ENCODE data around the gene BBIP1. TPM values are rescaled to one million over a fixed set of nuclear protein-coding genes. Genes with fewer than 3 reads are reported as not detected.

The BBIP1 gene
- polyA plus RNA-seq, 3 donors, result 16.2 to 41.1 (median 26.6) TPM

- no peak overlapping the region for H3K4me3 Mint-ChIP-seq
- peak overlapping the region in 1 of 3 experiments; percentile 32 for H3K4me3 ChIP-seq (replicated peaks in 1 of 3; ENCODE audit: low read depth in 2 of 3, low read length in 3 of 3)
- WGBS (ENCODE audit: insufficient coverage), result 10% methylated on average over 4 of the region's 6 CpGs
- H3K9me3 Mint-ChIP-seq, result no peaks in the 10 kb centered on the region
- no peaks in the 10 kb centered on the region for H3K27me3 ChIP-seq (ENCODE audit: control insufficient read depth in 2 of 2, insufficient read depth in 2 of 2, low read length in 2 of 2)
- peak overlapping the region; percentile 95 to 99 (median 97) for H3K27ac Mint-ChIP-seq
- no peak for TF ChIP-seq CTCF (IDR thresholded peaks at IDR 0.05)
- H2AFZ ChIP-seq (ENCODE audit: insufficient read depth, low read depth, low read length, poor library complexity, severe bottlenecking), result peak overlapping the region; percentile 2
- peaks cover 100% of the 10 kb centered on the region in 2 donors for H3K4me1 ChIP-seq (ENCODE audit: control insufficient read depth in 1 of 2, insufficient read depth in 2 of 2, low read length in 2 of 2)
- H3K27ac ChIP-seq (ENCODE audit: low read depth in 1 of 2, low read length in 2 of 2), result peak overlapping the region; percentile 58 to 98
- peaks cover 95% of the 10 kb centered on the region for H3K4me1 Mint-ChIP-seq
- no peaks in the 10 kb centered on the region for H3K36me3 ChIP-seq (replicated peaks in 1 of 2; ENCODE audit: control insufficient read depth in 1 of 2, insufficient read depth in 2 of 2, low read length in 2 of 2)
- H3K9ac ChIP-seq (ENCODE audit: insufficient read depth, low read length, poor library complexity, severe bottlenecking), result no peak overlapping the region
- H3K9me3 ChIP-seq (replicated peaks in 1 of 2; ENCODE audit: control insufficient read depth in 1 of 2, insufficient read depth in 1 of 2, low read length in 2 of 2), result no peaks in the 10 kb centered on the region
- intact Hi-C loops (cut with micrococcal nuclease), result loop anchor here in 1 of 2 donors (1.0 kb wide), 1 partner anchor 10 kb away; no protein-coding TSS in a partner anchor
- no peaks in the 10 kb centered on the region for H3K79me2 ChIP-seq (ENCODE audit: insufficient read depth, low read length)
- DNase-seq, result peak; percentile 87 to 98 (median 95)
- H3K4me2 ChIP-seq (replicated peaks; ENCODE audit: extremely low read depth, low read length, poor library complexity, severe bottlenecking), result peak overlapping the region; percentile 15
- peaks cover 0 to 2% of the 10 kb centered on the region in 2 donors for H3K36me3 Mint-ChIP-seq
- peaks cover 0 to 3% (median 0%) of the 10 kb centered on the region in 3 donors for H3K27me3 Mint-ChIP-seq (ENCODE audit: low read depth in 3 of 3)
- no peaks in the 10 kb centered on the region for H4K20me1 ChIP-seq (ENCODE audit: insufficient read depth, low read length)
Measured at GRCh38 chr10:110861930-110862649, 56.9 kb downstream of the BBIP1 start.

GRCh38 chr10:110861476-110861875 is 57.5 kb downstream of the BBIP1 start:
- no peaks in the 10 kb centered on the region for H3K27me3 ChIP-seq (ENCODE audit: control insufficient read depth in 2 of 2, insufficient read depth in 2 of 2, low read length in 2 of 2)
- no peaks in the 10 kb centered on the region for H4K20me1 ChIP-seq (ENCODE audit: insufficient read depth, low read length)
- no peak overlapping the region for H3K9ac ChIP-seq (ENCODE audit: insufficient read depth, low read length, poor library complexity, severe bottlenecking)
- WGBS (ENCODE audit: insufficient coverage), result no CpG with 5 or more reads among the region's 2 CpGs
- H3K79me2 ChIP-seq (ENCODE audit: insufficient read depth, low read length), result no peaks in the 10 kb centered on the region
- no peak for TF ChIP-seq CTCF (IDR thresholded peaks at IDR 0.05)
- no peak overlapping the region for H3K4me2 ChIP-seq (replicated peaks; ENCODE audit: extremely low read depth, low read length, poor library complexity, severe bottlenecking)
- no peaks in the 10 kb centered on the region for H3K9me3 ChIP-seq (replicated peaks in 1 of 2; ENCODE audit: control insufficient read depth in 1 of 2, insufficient read depth in 1 of 2, low read length in 2 of 2)
- Mint-ChIP-seq H3K27me3 (ENCODE audit: low read depth in 3 of 3) (peaks cover 0 to 3% (median 0%) of the 10 kb centered on the region in 3 donors), H3K27ac (peak overlapping the region; percentile 95 to 99 (median 98)), H3K36me3 (peaks cover 0 to 2% of the 10 kb centered on the region in 2 donors), H3K4me3 (no peak overlapping the region), H3K4me1 (peaks cover 91% of the 10 kb centered on the region), H3K9me3 (no peaks in the 10 kb centered on the region)
- intact Hi-C loops (cut with micrococcal nuclease), result no loop called here
- no peak overlapping the region for H3K4me3 ChIP-seq (replicated peaks in 1 of 3; ENCODE audit: low read depth in 2 of 3, low read length in 3 of 3)
- no peaks in the 10 kb centered on the region for H3K36me3 ChIP-seq (replicated peaks in 1 of 2; ENCODE audit: control insufficient read depth in 1 of 2, insufficient read depth in 2 of 2, low read length in 2 of 2)
- H3K27ac ChIP-seq (ENCODE audit: low read depth in 1 of 2, low read length in 2 of 2), result peak overlapping the region; percentile 93 to 98
- peaks cover 94 to 95% of the 10 kb centered on the region in 2 donors for H3K4me1 ChIP-seq (ENCODE audit: control insufficient read depth in 1 of 2, insufficient read depth in 2 of 2, low read length in 2 of 2)
- DNase-seq, result no peak
- H2AFZ ChIP-seq (ENCODE audit: insufficient read depth, low read depth, low read length, poor library complexity, severe bottlenecking), result no peak overlapping the region

Measured in CD14-positive monocyte (primary cell).